ENCODE results near the gene TMEM186.

Gene TMEM186

GRCh38 chr16:8822403-8822802 is 25.0 kb upstream of the TMEM186 start:
- Mint-ChIP-seq H3K27me3 (ENCODE audit: low read depth) (no peaks in the 10 kb centered on the region), H3K9me3 (no peaks in the 10 kb centered on the region), H3K36me3 (ENCODE audit: low read depth) (peaks cover 63% of the 10 kb centered on the region), H3K27ac (peak overlapping the region in 1 of 3 experiments; percentile 50), H3K4me1 (no peaks in the 10 kb centered on the region), H3K4me3 (no peak overlapping the region)
- TF ChIP-seq CTCF (IDR thresholded peaks at IDR 0.05; ENCODE audit: unreplicated experiment in 3 of 3) = no peak

GRCh38 chr16:8819411-8820034 is 22.1 kb upstream of the TMEM186 start:
- Mint-ChIP-seq H3K9me3 (no peaks in the 10 kb centered on the region), H3K4me1 (no peaks in the 10 kb centered on the region), H3K36me3 (ENCODE audit: low read depth) (peaks cover 74% of the 10 kb centered on the region)

GRCh38 chr16:8818504-8819270 is 21.2 kb upstream of the TMEM186 start:
- peaks cover 71% of the 10 kb centered on the region for H3K36me3 Mint-ChIP-seq (ENCODE audit: low read depth)
- no peaks in the 10 kb centered on the region for H3K9me3 Mint-ChIP-seq
- TF ChIP-seq CTCF (IDR thresholded peaks at IDR 0.05; ENCODE audit: unreplicated experiment in 3 of 3) = no peak
- H3K4me3 Mint-ChIP-seq = no peak overlapping the region
- no peaks in the 10 kb centered on the region for H3K27me3 Mint-ChIP-seq (ENCODE audit: low read depth)
- no peak overlapping the region for H3K27ac Mint-ChIP-seq
- H3K4me1 Mint-ChIP-seq = no peaks in the 10 kb centered on the region

More at GRCh38 chr16:8819411-8820034, 22.1 kb upstream of the TMEM186 start:
- no peak overlapping the region for H3K27ac Mint-ChIP-seq
- no peaks in the 10 kb centered on the region for H3K27me3 Mint-ChIP-seq (ENCODE audit: low read depth)
- no peak overlapping the region for H3K4me3 Mint-ChIP-seq
- TF ChIP-seq CTCF (IDR thresholded peaks at IDR 0.05; ENCODE audit: unreplicated experiment in 3 of 3) = no peak

- Mint-ChIP-seq H3K9me3 (no peaks in the 10 kb centered on the region), H3K27me3 (ENCODE audit: low read depth) (no peaks in the 10 kb centered on the region), H3K27ac (no peak overlapping the region), H3K4me1 (no peaks in the 10 kb centered on the region), H3K4me3 (no peak overlapping the region), H3K36me3 (ENCODE audit: low read depth) (peaks cover 73% of the 10 kb centered on the region)
- no peak for TF ChIP-seq CTCF (IDR thresholded peaks at IDR 0.05; ENCODE audit: unreplicated experiment in 3 of 3)
Observed at GRCh38 chr16:8816967-8817655, 19.7 kb upstream of the TMEM186 start.

GRCh38 chr16:8814095-8814806 is 16.8 kb upstream of the TMEM186 start:
- no peaks in the 10 kb centered on the region for H3K27me3 Mint-ChIP-seq (ENCODE audit: low read depth)
- H3K4me3 Mint-ChIP-seq = no peak overlapping the region
- no peak for TF ChIP-seq CTCF (IDR thresholded peaks at IDR 0.05; ENCODE audit: unreplicated experiment in 3 of 3)
- H3K36me3 Mint-ChIP-seq (ENCODE audit: low read depth) = peaks cover 68% of the 10 kb centered on the region
- H3K9me3 Mint-ChIP-seq = no peaks in the 10 kb centered on the region
- no peaks in the 10 kb centered on the region for H3K4me1 Mint-ChIP-seq
- no peak overlapping the region for H3K27ac Mint-ChIP-seq
